Activated CD4-positive, CD25-positive, alpha-beta regulatory T cell treated with anti-CD3 and anti-CD28 coated beads, Interleukin-2, amount 50 U/mL, for 72 hours (primary cell): ENCODE measurements around the gene LRGUK.
"Not testable (repeated sequence)": the region's sequence is repeated elsewhere in the genome, so short reads cannot be mapped to it uniquely, and the experiment has no call there.

Experiments
- DNase-seq: peaks from one replicate; pipeline ENCODE4 v3.0.0; 2021

Gene LRGUK

DNA sequence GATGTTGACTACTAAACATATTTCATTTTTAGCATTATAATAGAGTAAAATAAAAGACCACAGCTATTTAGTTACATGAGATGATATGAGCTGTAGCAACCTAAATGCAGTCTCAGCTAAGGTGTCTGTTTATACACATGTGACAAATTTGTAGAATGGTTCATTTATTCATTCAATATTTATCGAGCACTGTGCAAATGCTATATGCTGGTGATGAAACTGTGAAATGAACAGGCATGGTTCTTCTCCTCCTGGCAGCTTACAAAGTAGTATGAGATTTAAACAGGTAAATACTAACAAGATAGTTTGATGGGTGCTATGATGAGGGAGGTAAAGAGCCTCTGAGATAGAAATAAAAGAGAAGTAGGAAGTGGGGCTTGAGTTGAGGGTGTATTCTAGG is 60.8 kb downstream of the LRGUK start:
- DNase-seq = no peak

DNA sequence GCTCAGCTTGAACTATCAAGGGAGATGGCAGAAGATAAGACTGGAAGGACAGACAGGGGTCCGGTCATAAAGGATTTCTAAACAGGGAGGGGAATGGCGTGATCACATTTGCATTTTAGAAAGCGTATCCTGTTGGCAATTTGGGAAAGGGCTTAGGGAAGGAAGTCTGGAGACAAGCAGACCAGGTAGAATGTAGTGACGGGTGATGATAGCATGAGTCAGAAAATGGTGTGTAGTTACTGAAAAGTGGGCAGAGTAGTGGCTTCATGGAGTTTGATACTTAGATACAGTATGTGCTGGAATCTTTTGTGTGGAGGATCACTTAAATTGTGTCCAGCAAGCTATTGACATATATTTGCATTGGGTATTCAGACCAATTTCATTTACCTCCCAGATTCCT is 61.2 kb downstream of the LRGUK start:
- DNase-seq = no peak

DNA sequence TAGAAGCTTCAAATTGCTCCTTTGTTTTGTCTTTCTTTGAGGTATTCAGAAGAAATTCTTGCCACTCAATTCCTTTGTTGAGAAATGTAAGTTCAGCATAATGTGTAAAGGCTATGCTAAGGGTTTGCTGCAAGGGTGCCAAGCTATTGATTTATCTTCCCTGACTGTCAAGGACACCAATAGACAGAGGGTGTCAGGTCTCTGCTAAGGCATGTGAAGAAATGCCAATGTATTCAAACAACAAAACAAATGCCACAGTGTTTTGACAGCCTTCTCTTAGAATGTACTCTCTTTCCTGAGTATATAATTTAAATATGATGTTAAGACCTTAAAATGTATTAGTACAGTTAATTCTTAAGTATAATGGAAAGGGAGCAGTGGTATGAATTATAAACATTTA is 62.4 kb downstream of the LRGUK start:
- no peak for DNase-seq

DNA sequence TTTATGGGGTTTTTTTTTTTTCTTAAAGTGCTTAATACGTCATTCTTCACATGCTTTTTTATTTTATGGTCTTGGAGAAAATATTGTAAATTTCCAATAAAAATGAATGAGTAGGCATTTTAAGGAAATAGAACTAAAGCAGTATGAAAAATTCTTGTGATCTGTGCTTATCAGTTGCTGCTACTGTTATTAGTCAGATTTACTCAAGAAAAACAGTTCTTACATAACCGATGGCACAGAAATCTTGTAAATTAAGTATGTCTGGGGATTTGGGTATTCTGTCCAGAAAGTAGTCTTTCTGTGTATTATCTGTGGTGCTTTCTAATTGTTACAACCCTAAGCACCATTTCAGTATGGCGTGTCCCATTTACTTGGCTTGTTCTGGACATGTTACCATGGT is 64.7 kb downstream of the LRGUK start:
- DNase-seq = no peak

DNA sequence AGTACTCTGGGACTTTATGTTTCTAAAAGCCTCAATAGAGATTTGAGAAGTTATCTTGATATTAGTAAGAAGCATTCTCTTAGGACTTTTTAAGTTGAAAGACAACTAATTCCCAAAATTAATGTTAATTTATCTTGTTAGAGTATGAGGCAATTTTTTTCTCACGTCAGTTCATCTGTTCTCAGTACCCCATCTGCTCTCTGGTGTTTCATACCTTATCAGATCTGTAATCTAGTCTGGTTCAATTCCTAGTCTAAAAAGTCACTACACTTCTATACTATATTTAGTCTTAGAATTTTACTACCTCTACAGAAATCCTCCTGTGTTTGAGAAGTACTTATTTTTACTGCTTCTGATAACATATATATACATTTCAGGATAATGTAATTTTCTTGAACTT is 66.1 kb downstream of the LRGUK start:
- DNase-seq = no peak

DNA sequence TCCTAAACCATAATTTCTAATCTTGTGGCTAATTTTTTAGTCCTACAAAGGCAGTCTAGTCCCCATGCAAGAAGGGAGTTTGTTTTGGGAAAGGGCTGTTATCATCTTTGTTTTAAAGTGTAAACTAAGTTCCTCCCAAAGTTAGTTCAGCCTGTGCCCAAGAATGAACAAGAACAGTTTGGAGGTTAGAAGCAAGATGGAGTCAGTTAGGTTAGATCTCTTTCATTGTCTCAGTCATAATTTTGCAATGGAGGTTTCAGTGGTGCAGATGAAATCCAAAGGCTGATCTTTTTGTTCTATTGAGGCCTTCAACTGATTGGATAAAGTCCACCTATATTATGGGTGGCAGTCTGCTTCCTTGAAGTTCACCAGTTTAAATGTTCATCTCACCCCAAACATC is 68.1 kb downstream of the LRGUK start:
- DNase-seq = no peak

DNA sequence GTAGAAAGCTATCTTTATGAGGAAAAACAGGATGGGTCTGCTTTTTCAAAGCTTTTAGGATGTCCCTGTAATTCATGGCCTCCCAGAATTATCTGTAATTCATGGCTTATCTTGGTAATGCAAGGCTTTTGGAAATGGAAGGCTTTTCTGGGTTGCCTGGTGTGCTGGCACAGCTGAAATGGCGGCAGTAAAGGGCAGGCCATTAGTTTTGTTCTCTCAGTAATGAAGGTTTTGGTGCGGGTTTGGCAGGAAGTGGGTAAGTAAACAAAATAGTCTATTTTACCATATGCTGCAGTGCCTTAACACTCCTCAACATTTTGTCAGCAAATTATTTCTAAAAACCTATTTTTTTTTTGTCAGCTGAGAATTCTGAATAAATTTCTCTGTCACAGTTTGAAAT is 69.3 kb downstream of the LRGUK start:
- no peak for DNase-seq

DNA sequence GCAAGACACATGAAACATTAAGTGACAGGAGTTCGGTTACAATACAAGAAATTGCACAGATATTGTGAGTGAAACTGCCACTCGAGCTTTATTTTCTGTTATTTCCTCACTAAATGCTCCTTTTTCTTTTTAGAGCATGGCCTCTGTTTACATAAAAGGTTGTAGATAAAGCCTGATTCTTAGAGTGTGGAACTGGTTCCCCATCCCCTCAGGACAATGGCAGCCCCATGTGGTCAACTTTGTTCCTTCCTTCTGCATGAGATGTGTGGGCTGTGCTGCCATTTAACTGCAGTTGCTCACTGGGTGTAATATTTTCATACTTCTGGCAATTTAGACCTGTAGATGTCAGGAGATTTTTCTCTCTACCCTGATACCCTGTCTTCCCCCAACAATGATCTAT is 70.2 kb downstream of the LRGUK start:
- DNase-seq = no peak

DNA sequence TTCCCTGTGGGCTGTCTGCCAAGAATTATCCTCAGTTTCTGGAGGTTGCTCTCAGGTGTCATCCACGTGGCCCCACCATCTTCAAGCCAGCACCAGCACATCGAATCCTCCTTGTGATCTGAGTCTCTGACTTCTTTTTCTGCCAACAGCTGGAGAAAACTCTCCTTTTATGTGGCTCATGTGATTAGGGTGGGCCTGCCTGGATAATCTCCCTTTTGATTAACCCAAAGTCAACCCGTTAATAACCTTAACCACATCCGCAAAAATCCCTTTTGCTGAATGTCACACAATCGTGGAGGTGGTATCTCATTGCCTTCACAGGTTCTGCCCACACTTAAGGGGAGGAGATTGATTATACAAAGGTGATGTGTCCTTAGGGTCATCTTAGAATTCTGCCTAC is 73.8 kb downstream of the LRGUK start:
- no peak for DNase-seq

DNA sequence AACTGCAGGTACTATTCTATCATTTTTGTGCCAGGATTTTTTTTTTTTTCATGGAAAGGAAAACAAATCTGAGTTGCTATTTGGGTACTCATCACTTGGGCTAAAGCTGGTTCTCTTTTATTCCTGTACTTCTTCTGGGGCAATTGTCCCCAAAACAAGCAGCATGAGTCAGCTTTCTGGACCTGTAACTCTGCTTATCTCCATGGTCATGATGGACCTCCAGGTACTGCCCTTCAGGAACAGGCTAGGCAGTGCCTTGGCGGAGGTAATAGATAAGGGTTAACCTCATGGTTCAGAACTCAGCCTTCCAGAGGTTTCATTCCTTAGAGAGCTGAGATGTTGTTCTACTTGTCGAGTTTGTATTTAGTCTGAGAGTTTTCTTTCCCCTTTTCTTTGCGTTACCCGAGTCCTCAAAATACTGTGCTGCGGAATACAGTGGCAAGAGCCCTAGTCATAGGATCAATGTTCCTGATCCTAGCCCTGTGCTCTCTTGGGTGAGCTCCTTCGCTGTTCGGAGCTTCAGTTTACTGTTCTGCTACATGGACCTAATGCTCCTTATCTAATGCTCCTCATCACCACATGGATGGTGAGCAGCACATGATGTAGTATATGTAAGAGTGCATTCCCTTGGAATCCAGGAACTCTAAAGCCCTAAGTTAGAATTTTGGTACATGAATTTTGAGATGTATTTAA is 74.6 kb downstream of the LRGUK start:
- DNase-seq = no peak

DNA sequence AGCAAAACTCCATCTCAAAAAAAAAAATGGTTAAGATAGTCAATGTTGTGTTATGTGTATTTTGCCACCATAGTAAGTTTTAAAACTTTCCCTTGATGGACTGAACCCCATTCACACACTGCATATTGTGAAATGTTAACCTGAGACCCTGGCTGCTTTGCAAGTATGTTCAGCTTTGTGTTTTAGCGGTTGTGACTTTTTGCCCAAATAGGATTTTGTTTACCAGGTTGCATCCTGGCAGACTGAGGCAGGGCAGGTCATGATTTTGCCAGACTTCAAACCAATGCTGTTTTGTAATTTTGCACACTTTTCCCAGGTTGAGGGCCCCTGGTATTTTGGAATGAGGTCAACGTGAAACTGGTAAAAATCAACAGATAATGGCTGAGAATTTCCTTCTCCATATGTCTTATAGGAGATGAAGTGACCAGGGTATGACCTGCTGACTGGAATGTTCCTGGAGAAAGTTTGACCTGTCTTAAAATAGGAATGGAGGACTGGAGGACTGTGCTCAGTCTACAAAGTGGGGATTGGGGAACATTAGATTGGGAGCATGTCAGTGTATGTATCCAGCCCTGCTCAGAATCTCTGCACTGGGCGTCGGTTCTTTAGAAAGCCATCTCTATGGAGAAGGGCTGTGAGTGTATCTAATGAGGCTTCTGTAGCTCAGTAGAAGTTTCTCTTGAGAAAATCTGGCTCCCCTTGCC is 76.2 kb downstream of the LRGUK start:
- no peak for DNase-seq

DNA sequence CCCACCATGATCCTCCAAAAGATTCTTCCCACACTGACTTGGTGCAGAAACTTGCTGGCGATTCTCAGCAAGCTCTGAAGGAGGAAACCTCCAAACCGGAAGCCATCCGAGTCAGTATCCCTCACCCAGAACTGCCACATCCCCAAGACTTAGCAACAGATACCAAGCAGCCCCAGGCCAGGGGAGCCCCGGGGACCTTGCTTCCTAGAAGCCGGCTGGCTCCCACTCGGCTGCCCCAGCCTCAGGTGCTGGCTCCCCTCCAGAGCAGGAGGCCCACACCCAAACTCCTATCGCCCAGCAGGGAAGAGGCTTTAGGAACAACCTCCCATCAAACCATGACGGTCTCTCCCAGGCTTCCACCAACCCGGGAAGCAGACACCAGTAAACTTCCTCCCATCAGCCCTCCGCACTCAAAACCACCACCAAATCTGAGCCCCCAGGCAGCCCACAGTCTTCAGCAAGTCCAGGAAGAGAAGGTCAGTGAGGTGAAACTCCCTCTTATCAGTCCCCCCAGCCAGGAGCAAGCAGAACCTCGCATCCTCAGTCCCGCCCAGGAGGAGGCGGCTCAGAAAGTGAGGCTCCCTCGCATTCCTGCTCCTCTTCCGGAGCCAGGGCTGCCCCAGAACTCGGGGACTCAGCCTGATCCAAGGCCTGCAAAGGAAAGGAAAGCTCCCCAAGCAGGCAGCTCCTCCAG is 82.3 kb downstream of the LRGUK start:
- no peak for DNase-seq

DNA sequence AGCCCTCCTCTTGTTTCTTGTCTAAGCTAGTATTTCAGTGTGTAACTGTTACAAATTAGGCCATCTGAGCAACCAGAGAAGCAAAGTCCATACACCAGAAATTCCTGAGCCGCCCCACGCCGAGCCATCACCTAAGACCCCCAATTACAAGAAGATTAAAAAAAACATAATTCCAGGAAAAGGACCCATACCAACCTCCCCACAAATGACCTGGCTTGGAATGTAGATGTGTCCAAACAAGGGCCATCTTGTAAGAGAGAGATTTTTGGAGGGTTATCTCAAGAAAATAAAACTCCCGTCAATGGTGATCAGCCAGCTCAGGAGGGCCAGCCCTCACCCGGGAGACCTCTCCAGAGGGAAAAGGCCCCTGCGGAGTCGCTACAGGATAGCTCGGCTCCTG is 83.1 kb downstream of the LRGUK start:
- no peak for DNase-seq

DNA sequence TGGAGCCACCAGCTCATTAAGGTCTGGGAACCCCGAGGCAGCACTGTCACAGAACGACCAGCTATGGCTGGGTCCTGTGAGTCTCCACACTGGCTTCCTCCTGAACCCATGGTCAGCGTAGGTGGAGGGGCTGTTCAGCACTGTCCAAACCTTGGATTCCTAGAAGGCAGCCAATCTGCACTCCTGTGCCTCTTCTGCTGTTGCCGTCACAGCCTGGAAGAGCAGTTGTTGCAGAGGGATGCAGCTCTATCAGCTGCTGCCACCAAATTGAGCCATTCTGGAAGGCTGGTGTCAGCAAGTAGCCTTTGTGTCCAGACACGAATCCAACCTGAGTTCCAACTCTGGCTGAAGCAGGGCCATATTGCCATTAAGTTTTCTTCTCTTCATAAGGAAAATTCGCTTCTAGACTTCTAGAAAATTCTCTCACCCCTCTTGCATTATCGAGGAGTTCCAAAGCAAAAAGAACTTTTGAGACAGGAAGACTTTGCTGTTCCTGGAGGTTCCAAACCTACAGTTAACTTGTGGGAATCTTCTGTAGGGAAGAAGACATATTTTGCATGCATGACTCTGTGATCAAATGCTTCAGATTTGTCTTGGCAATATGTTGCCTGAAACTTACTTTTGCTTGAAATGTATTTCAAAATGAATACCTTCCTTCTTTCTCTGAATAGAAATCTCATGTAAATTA is 84.0 kb downstream of the LRGUK start:
- no peak for DNase-seq

DNA sequence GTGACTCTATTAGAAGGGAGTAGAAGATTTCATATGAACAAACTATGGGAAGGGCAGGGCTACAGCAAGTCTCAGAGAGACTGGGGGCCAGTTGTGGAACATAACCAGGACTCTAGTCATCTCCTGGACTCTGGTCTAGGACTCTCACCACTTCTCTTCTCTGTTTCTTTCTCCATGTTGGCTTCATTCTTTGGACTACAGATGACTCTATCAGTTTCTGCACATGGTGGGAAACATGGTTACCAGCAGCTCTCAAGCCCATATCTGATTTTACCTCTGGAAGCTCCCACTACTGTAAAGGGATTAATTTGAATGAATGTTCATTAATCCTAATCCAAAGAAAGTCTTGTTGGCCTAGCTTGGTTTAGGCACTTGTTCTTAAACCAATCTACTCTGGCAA is 84.7 kb downstream of the LRGUK start:
- DNase-seq = no peak

DNA sequence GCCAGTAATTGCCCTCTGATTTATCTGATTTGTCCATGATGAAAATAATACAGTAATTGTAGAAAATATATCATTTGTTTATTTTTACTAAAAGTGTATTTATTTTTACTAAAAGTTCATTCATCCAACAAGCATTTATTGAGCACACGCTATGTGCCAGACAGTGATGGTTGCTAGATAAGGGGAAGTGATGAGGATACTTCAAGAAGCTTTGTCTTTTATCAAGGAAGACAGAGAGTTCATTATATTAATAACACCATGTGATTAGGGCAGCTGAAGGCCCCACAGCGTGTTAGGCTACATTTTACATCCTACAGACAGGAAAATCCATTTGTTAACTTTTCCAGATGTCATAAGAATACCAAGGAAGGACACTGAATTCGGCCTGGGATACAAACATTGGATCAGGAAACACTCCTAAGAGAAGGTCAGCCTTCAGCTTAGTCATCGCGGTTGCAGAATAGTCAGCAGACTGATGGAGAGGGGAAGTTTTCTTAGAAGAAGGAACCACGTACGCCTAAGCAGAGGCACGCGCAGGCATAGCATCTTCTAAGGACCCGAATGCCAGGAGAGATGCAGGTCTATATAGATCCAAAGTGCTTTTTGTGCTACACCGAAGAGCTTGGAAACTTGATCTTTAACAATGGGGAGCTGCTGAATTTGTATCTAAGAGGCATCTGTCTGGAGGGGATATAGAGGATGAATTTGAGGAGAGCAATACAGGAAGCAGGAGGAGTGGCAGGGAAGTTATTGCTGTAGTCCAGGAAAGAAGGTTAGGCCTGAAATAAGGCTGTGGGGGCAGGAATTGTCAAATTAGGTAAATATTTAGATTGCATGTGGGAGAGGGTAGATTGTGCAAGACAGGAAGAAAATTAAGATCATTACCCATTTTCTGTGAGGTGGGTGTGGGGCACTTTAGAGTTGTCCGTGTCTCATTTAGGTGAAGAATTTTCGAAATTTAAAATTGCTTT is 85.7 kb downstream of the LRGUK start:
- DNase-seq = no peak

DNA sequence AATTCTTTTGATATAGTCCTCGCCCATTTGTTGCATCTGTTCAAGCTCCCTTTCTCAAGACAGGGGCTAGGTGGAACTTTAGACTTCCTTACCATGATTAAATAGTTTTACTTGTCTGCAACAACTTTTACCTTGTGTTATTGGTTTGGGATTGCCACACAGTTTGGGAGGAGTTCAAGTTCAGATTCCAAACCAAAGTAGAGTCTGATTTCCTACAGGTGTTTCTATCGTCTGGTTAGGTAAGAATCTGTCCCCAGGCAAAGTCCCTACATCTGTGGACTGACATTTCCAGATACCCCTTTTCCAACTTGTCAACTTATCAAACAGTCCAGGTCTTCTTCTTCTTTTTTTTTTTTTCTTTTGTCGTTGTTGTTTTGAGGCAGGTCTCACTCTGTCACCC is 93.1 kb downstream of the LRGUK start:
- no peak for DNase-seq

DNA sequence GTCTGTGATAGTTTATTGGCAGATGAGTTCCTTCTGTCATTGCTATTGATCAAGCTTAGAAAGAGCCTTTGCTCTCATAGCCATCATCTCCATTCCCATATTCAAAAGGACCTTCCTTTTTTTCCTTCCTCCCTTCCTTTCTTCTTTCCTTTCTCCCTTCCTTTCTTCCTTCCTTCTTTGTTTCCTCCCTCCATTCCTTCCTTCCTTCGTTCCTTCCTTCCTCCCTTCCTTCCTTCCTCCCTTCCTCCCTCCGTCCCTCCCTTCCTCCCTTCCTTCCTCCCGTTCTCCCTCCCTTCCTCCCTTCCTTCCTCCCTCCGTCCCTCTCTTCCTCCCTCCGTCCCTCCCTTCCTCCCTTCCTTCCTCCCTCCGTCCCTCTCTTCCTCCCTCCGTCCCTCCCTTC is 104.2 kb downstream of the LRGUK start:
- not testable (repeated sequence) for DNase-seq

DNA sequence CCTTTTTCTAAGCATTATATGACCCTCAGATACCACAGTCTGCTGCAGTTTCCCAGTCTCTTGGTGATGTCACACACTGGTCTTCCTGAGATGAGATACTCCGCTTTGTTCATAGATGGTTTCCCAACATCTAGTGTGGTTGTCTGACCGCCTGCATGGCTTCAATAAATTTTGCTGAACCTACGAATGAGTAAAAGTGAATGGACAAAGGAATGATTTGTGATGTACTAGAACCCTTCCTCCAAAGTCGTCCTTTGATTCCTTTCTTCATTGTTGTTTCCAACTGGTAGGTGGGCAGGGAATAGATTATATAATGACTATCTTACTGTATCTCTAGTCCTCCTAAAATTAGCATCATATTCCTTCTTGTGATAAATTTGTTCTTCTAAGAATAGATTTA is 107.1 kb downstream of the LRGUK start:
- no peak for DNase-seq

DNA sequence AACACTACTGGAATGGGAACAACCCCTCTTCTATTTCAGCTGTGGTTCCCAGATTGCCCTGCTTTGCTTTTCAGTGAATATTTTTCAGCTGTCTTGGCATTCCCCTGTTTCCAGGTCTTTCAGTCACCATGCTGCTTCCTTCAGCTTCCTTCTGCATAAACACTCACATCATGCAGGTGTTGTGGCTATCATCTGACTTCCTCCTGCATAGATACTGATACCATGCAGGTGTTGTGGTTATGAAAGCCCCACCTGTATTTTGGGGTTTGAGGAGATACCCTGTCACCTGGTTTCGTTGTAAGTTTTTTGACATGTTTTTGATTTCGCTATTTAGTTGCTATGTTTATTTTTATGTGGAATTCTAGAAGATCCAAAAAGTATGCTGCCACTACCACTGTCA is 118.1 kb downstream of the LRGUK start:
- DNase-seq = no peak

DNA sequence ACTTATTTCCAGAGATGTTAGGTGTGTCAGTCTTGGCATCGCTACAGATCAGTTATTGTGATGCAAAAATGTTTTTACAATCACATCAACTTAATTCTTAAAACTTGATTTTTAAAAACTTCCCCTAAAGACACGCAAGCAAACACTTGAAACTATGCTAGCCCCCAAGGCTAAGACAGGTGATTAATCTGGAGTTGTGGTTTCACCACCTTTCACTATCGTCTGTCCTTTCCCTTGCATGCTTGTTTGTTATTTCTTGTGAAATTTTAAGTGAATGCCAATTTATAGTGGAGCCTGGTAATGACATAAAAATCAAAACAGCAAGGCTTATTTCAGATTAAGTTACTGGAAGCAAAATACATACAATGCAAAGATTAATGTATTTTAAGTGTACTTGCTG is 119.2 kb downstream of the LRGUK start:
- no peak for DNase-seq

DNA sequence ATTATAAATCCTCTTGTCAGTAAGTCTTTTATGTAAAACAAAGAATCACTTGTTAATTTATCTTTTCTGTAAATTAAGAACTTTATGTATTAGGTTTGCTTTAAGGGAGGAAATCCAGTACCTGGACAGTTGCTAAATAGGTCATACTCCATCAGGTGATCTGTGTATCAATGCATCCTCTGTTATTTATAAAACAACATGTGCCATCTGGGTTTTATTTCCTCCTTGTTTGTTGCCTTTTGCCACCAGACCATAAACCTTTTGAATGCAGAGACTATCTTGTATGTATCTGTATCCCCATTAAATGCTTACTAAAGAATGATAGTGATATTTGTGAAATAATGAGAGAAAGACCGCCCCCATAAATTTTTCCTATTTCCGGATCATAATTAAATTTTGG is 119.6 kb downstream of the LRGUK start:
- DNase-seq = no peak

DNA sequence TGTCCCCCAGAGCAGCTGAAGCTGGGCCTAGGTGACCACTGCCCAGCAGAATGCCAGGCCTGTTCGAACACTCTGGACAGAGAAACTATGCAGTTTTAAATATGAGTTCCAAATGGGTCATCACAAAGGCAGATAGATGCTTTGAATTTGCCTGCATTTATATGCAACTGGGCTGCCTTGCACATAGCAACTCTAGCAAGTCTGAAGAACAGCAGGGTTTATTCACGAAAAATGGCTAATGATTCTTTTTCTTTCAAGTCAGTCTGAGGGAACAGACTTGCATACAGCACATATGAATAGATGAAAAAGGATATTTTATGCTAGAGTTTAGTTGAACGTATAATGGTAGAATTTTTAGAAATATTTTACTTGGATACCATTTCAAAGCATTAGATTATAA is 121.1 kb downstream of the LRGUK start:
- DNase-seq = no peak
